Stimulated activated CD8-positive, alpha-beta memory T cell treated with anti-CD3 and anti-CD28 coated beads, Interleukin-4, amount 100 ng/mL, for 1 hour (primary cell): ENCODE data around the gene SAMD14.

Experiments
- DNase-seq, 2 donors: peaks; one replicate each; pipeline ENCODE4 v3.0.0-alpha.2; 2020; ENCODE audit warnings: low read depth in 2 of 2, low spot score in 1 of 2

Gene SAMD14

GRCh38 chr17:50097455-50097854 is 32.5 kb downstream of the SAMD14 start:
- DNase-seq, result no peak

GRCh38 chr17:50096758-50097157 is 33.2 kb downstream of the SAMD14 start:
- DNase-seq, result no peak

GRCh38 chr17:50096092-50096491 is 33.9 kb downstream of the SAMD14 start:
- no peak for DNase-seq

GRCh38 chr17:50095626-50096037 is 34.3 kb downstream of the SAMD14 start:
- no peak for DNase-seq

- DNase-seq, result peak; percentile 85 to 91
Observed at GRCh38 chr17:50094753-50095619, 35.0 kb downstream of the SAMD14 start, which contains the start of gene PDK2. TSS of gene PDK2 (plus strand) at chr17:50095351. CDS start at chr17:50095436, 85 bp downstream.

- peak; percentile 83 to 93 for DNase-seq
Observed at GRCh38 chr17:50094243-50094752, 35.7 kb downstream of the SAMD14 start.

GRCh38 chr17:50093807-50094206 is 36.2 kb downstream of the SAMD14 start:
- no peak for DNase-seq

GRCh38 chr17:50093246-50093645 is 36.7 kb downstream of the SAMD14 start:
- no peak for DNase-seq

- no peak for DNase-seq
Observed at GRCh38 chr17:50091918-50092285, 38.1 kb downstream of the SAMD14 start.

- no peak for DNase-seq
Observed at GRCh38 chr17:50090971-50091917, 38.7 kb downstream of the SAMD14 start.

- DNase-seq, result no peak
Observed at GRCh38 chr17:50090071-50090470, 39.9 kb downstream of the SAMD14 start.

- DNase-seq, result no peak
Observed at GRCh38 chr17:50088952-50089825, 40.8 kb downstream of the SAMD14 start.

- no peak for DNase-seq
Observed at GRCh38 chr17:50087912-50088405, 42.0 kb downstream of the SAMD14 start.

- DNase-seq, result peak; percentile 46 to 53
Observed at GRCh38 chr17:50087246-50087911, 42.6 kb downstream of the SAMD14 start.

- no peak for DNase-seq
Observed at GRCh38 chr17:50081757-50082156, 48.2 kb downstream of the SAMD14 start.

GRCh38 chr17:50080827-50081226 is 49.1 kb downstream of the SAMD14 start:
- no peak for DNase-seq

GRCh38 chr17:50080096-50080480 is 49.9 kb downstream of the SAMD14 start:
- DNase-seq, result no peak

GRCh38 chr17:50079334-50080095 is 50.4 kb downstream of the SAMD14 start:
- no peak for DNase-seq

- DNase-seq, result no peak
Observed at GRCh38 chr17:50078430-50078829, 51.5 kb downstream of the SAMD14 start.
